HepG2 (cell line): ENCODE data around the gene POLR3F. TPM values are rescaled to one million over a fixed set of nuclear protein-coding genes. Genes with fewer than 3 reads are reported as not detected.

Experiments used
- EEA1 ChIP-seq: sonication (generic); formaldehyde crosslinking; IDR thresholded peaks from 2 replicates; pipeline ENCODE4 v1.5.1; 2020; ENCODE audit warnings: mild to moderate bottlenecking, missing genetic modification reagents, borderline replicate concordance
- FLYWCH1 ChIP-seq: sonication (generic); formaldehyde crosslinking; IDR thresholded peaks from 2 replicates; pipeline ENCODE4 v1.8.1; 2023; ENCODE audit warnings: mild to moderate bottlenecking, missing genetic modification reagents
- GATAD1 ChIP-seq: IDR thresholded peaks from 2 replicates; pipeline ENCODE4 v1.6.1; 2016; ENCODE audit warnings: missing genetic modification reagents, missing compliant biosample characterization
- HOXA5 ChIP-seq: sonication (generic); formaldehyde crosslinking; IDR thresholded peaks from 2 replicates; pipeline ENCODE4 v1.4.0; 2020; ENCODE audit warnings: missing genetic modification reagents
- MEIS1 ChIP-seq: sonication (generic); formaldehyde crosslinking; IDR thresholded peaks from 2 replicates; pipeline ENCODE4 v1.9.0; 2021; ENCODE audit warnings: mild to moderate bottlenecking, missing genetic modification reagents, moderate library complexity, borderline replicate concordance
- PITX1 ChIP-seq: sonication (generic); formaldehyde crosslinking; IDR thresholded peaks from 2 replicates; pipeline ENCODE4 v1.5.1; 2020; ENCODE audit warnings: mild to moderate bottlenecking, missing genetic modification reagents
- ZFP36L1 ChIP-seq: sonication (generic); formaldehyde crosslinking; IDR thresholded peaks from 2 replicates; pipeline ENCODE4 v1.8.0; 2022; ENCODE audit warnings: mild to moderate bottlenecking, missing genetic modification reagents, moderate library complexity
- ZFP62 ChIP-seq: sonication (generic); formaldehyde crosslinking; IDR thresholded peaks from 2 replicates; pipeline ENCODE4 v1.4.0; 2020; ENCODE audit warnings: missing genetic modification reagents
- ZNF234 ChIP-seq: sonication (generic); formaldehyde crosslinking; conservative IDR thresholded peaks from 2 replicates; pipeline ENCODE4 v1.5.1; 2020; ENCODE audit warnings: mild to moderate bottlenecking, missing genetic modification reagents
- ZNF431 ChIP-seq: sonication (generic); formaldehyde crosslinking; IDR thresholded peaks from 2 replicates; pipeline ENCODE4 v1.9.0; 2022; ENCODE audit warnings: missing genetic modification reagents, low read depth, mild to moderate bottlenecking, borderline replicate concordance
- ZNF776 ChIP-seq: sonication (generic); formaldehyde crosslinking; IDR thresholded peaks from 2 replicates; pipeline ENCODE4 v1.4.0; 2020; ENCODE audit warnings: mild to moderate bottlenecking, missing genetic modification reagents
- polyA plus RNA-seq, 8 experiments: library from polyadenylated mRNA; depleted of rRNA in 3 of 8; stranded (reverse) in 7 of 8; unstranded in 1 of 8; fragments of >200 nt; fragmentation: Illumina TruSeq in 4 of 8; extraction: Trizol in 4 of 8; gene quantifications; 2 replicates each; pipeline versions ENCODE4 v1.2.1 to v1.2.3, GENCODE V29; 2011 to 2016; ENCODE audit warnings: low read depth in 4 of 8, missing spikeins in 1 of 8, mixed read lengths in 1 of 8; ENCODE audit not compliant: insufficient read depth in 1 of 8
- total RNA-seq, 5 experiments: library from RNA; depleted of rRNA; stranded (reverse); fragments of >200 nt; fragmentation: Illumina TruSeq; extraction: Trizol; gene quantifications; 2 replicates each; pipeline ENCODE4 v1.2.3, GENCODE V29; 2016; ENCODE audit warnings: low read depth in 1 of 5
- TF ChIP-seq, protein P1 (sequence below): sonication (generic); formaldehyde crosslinking; IDR thresholded peaks from 2 replicates; pipeline ENCODE4 v1.4.0; 2020; ENCODE audit warnings: mild to moderate bottlenecking, missing genetic modification reagents
- TF ChIP-seq, protein P2 (sequence below): IDR thresholded peaks from 2 replicates; pipeline ENCODE4 v1.6.1; 2016
- TF ChIP-seq, protein P3 (sequence below): sonication (generic); formaldehyde crosslinking; IDR thresholded peaks from 2 replicates; pipeline ENCODE4 v1.9.0; 2022; ENCODE audit warnings: low read depth, missing genetic modification reagents
- TF ChIP-seq, protein P4 (sequence below): sonication (generic); formaldehyde crosslinking; IDR thresholded peaks from 2 replicates; pipeline ENCODE4; 2020; ENCODE audit warnings: missing genetic modification reagents, mild to moderate bottlenecking, borderline replicate concordance

The POLR3F gene
- total and polyA plus RNA-seq, 2 of the 13 experiments (the other 11 are each of a cell fraction or from before 2014, with no cell fraction given) = 11.7 to 25.5 TPM

DNA sequence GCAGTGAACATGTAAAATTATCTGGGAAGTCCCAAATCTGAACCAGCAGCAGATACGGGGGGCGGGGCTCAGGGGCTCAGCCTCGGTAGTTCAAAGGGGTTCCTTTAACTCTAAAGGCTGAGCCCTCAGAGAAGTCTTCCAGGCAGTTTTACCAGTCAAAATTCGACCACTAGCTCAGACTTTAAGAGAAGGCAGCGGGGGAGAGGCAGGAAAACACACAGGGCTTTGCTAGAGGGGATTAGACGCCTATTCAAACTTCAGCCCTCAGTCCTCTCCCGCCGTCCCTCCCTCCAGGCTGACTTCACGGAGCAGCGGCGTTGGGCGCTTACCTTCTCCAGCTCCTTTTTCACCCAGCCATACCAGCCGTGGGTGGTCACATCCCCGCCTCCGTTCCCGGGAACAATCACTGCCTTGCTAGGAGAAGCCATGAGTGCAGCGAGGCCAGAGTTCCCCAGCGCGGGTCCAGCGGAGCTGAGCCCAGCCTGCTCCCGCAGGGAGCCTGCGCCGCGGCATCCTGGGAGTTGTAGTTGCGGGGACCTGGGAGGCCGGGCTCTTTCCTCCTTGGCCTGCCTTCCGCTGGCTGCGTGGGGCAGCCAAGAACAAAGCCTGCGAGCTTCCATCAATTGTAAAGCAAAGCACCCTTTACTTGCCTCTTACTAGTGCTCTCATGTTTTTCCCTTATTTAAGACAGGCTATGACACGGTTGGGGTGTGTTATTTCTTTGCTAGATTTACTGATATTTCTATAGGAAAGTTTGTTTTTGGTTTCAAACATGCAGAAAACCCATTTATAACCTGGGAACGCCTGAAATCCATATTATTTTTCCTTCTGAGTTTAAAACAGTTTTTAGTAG, 29.8 kb downstream of the POLR3F start, which contains the start of gene RBBP9 (continued):
- TF ChIP-seq, protein P1, sequence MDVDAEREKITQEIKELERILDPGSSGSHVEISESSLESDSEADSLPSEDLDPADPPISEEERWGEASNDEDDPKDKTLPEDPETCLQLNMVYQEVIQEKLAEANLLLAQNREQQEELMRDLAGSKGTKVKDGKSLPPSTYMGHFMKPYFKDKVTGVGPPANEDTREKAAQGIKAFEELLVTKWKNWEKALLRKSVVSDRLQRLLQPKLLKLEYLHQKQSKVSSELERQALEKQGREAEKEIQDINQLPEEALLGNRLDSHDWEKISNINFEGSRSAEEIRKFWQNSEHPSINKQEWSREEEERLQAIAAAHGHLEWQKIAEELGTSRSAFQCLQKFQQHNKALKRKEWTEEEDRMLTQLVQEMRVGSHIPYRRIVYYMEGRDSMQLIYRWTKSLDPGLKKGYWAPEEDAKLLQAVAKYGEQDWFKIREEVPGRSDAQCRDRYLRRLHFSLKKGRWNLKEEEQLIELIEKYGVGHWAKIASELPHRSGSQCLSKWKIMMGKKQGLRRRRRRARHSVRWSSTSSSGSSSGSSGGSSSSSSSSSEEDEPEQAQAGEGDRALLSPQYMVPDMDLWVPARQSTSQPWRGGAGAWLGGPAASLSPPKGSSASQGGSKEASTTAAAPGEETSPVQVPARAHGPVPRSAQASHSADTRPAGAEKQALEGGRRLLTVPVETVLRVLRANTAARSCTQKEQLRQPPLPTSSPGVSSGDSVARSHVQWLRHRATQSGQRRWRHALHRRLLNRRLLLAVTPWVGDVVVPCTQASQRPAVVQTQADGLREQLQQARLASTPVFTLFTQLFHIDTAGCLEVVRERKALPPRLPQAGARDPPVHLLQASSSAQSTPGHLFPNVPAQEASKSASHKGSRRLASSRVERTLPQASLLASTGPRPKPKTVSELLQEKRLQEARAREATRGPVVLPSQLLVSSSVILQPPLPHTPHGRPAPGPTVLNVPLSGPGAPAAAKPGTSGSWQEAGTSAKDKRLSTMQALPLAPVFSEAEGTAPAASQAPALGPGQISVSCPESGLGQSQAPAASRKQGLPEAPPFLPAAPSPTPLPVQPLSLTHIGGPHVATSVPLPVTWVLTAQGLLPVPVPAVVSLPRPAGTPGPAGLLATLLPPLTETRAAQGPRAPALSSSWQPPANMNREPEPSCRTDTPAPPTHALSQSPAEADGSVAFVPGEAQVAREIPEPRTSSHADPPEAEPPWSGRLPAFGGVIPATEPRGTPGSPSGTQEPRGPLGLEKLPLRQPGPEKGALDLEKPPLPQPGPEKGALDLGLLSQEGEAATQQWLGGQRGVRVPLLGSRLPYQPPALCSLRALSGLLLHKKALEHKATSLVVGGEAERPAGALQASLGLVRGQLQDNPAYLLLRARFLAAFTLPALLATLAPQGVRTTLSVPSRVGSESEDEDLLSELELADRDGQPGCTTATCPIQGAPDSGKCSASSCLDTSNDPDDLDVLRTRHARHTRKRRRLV (CRISPR knock-in tag) = peak; percentile 87
- TF ChIP-seq MEIS1 (CRISPR knock-in tag) = peak; percentile 62; the same call in 1 of the 2 replicates
- TF ChIP-seq ZNF431 (CRISPR knock-in tag) = no peak
- peak; percentile 90 for TF ChIP-seq PITX1 (CRISPR knock-in tag)
- TF ChIP-seq ZNF776 (CRISPR knock-in tag) = peak; percentile 78; the same call in 1 of the 2 replicates
- TF ChIP-seq, protein P2, sequence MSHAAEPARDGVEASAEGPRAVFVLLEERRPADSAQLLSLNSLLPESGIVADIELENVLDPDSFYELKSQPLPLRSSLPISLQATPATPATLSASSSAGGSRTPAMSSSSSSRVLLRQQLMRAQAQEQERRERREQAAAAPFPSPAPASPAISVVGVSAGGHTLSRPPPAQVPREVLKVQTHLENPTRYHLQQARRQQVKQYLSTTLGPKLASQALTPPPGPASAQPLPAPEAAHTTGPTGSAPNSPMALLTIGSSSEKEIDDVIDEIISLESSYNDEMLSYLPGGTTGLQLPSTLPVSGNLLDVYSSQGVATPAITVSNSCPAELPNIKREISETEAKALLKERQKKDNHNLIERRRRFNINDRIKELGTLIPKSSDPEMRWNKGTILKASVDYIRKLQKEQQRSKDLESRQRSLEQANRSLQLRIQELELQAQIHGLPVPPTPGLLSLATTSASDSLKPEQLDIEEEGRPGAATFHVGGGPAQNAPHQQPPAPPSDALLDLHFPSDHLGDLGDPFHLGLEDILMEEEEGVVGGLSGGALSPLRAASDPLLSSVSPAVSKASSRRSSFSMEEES (CRISPR knock-in tag) = 0 out of 2 replicates have a peak, but pooled peaks have one; percentile 47
- peak; percentile 92; the same call in 1 of the 2 replicates for TF ChIP-seq EEA1
- TF ChIP-seq GATAD1 (CRISPR knock-in tag) = peak; percentile 89
- TF ChIP-seq ZNF234 (CRISPR knock-in tag) = no peak
- no peak for TF ChIP-seq FLYWCH1 (CRISPR knock-in tag)
- peak; percentile 87; the same call in 1 of the 2 replicates for TF ChIP-seq ZFP36L1 (CRISPR knock-in tag)
- TF ChIP-seq, protein P3, sequence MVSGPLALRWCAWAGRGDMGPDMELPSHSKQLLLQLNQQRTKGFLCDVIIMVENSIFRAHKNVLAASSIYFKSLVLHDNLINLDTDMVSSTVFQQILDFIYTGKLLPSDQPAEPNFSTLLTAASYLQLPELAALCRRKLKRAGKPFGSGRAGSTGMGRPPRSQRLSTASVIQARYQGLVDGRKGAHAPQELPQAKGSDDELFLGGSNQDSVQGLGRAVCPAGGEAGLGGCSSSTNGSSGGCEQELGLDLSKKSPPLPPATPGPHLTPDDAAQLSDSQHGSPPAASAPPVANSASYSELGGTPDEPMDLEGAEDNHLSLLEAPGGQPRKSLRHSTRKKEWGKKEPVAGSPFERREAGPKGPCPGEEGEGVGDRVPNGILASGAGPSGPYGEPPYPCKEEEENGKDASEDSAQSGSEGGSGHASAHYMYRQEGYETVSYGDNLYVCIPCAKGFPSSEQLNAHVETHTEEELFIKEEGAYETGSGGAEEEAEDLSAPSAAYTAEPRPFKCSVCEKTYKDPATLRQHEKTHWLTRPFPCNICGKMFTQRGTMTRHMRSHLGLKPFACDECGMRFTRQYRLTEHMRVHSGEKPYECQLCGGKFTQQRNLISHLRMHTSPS = 0 out of 2 replicates have a peak, but pooled peaks have one; percentile 40
- TF ChIP-seq HOXA5 (CRISPR knock-in tag) = peak; percentile 93
- 0 out of 2 replicates have a peak, but pooled peaks have one; percentile 71 for TF ChIP-seq ZFP62 (CRISPR knock-in tag)
- TF ChIP-seq, protein P4, sequence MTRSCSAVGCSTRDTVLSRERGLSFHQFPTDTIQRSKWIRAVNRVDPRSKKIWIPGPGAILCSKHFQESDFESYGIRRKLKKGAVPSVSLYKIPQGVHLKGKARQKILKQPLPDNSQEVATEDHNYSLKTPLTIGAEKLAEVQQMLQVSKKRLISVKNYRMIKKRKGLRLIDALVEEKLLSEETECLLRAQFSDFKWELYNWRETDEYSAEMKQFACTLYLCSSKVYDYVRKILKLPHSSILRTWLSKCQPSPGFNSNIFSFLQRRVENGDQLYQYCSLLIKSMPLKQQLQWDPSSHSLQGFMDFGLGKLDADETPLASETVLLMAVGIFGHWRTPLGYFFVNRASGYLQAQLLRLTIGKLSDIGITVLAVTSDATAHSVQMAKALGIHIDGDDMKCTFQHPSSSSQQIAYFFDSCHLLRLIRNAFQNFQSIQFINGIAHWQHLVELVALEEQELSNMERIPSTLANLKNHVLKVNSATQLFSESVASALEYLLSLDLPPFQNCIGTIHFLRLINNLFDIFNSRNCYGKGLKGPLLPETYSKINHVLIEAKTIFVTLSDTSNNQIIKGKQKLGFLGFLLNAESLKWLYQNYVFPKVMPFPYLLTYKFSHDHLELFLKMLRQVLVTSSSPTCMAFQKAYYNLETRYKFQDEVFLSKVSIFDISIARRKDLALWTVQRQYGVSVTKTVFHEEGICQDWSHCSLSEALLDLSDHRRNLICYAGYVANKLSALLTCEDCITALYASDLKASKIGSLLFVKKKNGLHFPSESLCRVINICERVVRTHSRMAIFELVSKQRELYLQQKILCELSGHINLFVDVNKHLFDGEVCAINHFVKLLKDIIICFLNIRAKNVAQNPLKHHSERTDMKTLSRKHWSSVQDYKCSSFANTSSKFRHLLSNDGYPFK (CRISPR knock-in tag) = peak; percentile 100
